Psoas muscle (tissue), 8 donors: ENCODE data around the gene GMPS. TPM values are rescaled to one million over a fixed set of nuclear protein-coding genes. Genes with fewer than 3 reads are reported as not detected.

ENCODE experiments used
- ATAC-seq, 4 donors: fragments of 200-7000 bp; cut with Tn5 transposase; one replicate each; pipeline ENCODE4 v1.9.1; 2020; ENCODE audit warnings: moderate library complexity in 3 of 4, mild to moderate bottlenecking in 2 of 4
- DNase-seq, 2 donors: peaks; one replicate each; pipeline ENCODE4 v3.0.0-alpha.2; 2020
- H3K27ac ChIP-seq: fragments of 200-600 bp; one replicate; pipeline ENCODE4 v1.8.0; 2022
- H3K27me3 ChIP-seq, 3 donors: fragments of 200-600 bp in 1 of 3; one replicate each; pipeline versions ENCODE4 v1.6.1 to v1.8.0; 2013 to 2022; ENCODE audit warnings: low read length in 2 of 3, mild to moderate bottlenecking in 2 of 3, moderate library complexity in 1 of 3; ENCODE audit not compliant: insufficient read depth in 3 of 3
- H3K36me3 ChIP-seq, 2 donors: fragments of 200-600 bp in 1 of 2; one replicate each; pipeline versions ENCODE4 v1.6.1 to v1.8.0; 2013 to 2022; ENCODE audit warnings: low read depth in 1 of 2, mild to moderate bottlenecking in 1 of 2, moderate library complexity in 1 of 2; ENCODE audit not compliant: insufficient read depth in 1 of 2
- H3K4me1 ChIP-seq: fragments of 200-600 bp; one replicate; pipeline ENCODE4 v1.8.0; 2022
- H3K4me3 ChIP-seq: fragments of 200-600 bp; one replicate; pipeline ENCODE4 v1.8.0; 2022; ENCODE audit warnings: mild to moderate bottlenecking
- H3K9me3 ChIP-seq: fragments of 200-600 bp; one replicate; pipeline ENCODE4 v1.8.0; 2022
- WGBS, 3 donors: extraction: QIAGEN DNeasy Blood & Tissue Kit; methylation state at CpG; one replicate each; pipeline versions ENCODE4 v1.1.6 to v1.1.7; 2013; 5-methylcytosine and 5-hydroxymethylcytosine counted together
- intact Hi-C, 2 donors: fragments of 100-400 bp; cut with DNase I; formaldehyde crosslinking; loops; one replicate each; pipeline versions ENCODE4 v1.11.0 to v1.14.2; 2022
- polyA plus RNA-seq, 3 donors: library from polyadenylated mRNA; stranded (reverse); fragments of 200-250 nt; gene quantifications; one replicate each; pipeline ENCODE4 v1.2.3, GENCODE V29; 2013
- total RNA-seq, 4 donors: library from RNA; stranded (reverse); fragmentation: NEBNext Ultra II Directional in 2 of 4; extraction: Animal tissue kit (Norgen Biotek cat#: 25700) in 2 of 4; gene quantifications; one replicate each; pipeline versions ENCODE4 v1.2.1 to v1.2.4, GENCODE V29; 2021 to 2023
- TF ChIP-seq, protein P1 (sequence below): fragments of 200-600 bp; IDR thresholded peaks from one replicate; pipeline ENCODE4 v1.8.0; 2022; ENCODE audit warnings: antibody characterized with exemption
- donor health status: healthy with polysubstance abuse.
- donor health status: DM: no; HTN: no; CAD: no; lungs with moderate emphysema.
- donor health status: Bipolar disorder and iron deficiency.
- donor health status: healthy.
- donor health status: DM: yes; HTN: yes; CAD: no.
- donor health status: DM: no; HTN: no; CAD: no.
- donor health status: DM: no; HTN: no; CAD: no.
- donor health status: DM: yes; HTN: yes; CAD: no.

Gene GMPS
- total and polyA plus RNA-seq, 7 donors = 20.8 to 31.3 (median 27.8) TPM

DNA sequence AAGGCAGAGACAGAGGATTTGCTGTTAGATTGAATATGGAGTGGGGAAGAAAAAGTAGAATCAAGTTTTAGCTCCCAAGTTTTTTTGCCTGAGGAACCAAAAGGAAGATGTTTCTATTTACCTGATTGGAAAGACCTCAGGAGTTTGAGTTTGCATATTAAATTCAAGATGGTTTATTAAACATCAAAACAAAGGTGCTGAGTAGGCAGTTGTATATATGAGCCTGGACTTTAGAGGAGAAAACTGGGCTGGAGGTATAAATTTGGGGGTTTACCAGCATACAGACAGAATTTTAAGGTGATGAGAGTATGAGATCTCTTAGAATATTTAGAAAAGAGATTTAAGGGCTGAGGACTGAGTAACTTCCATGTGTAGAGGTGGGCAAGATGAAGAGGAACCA, 38.2 kb downstream of the GMPS start:
- TF ChIP-seq, protein P1, sequence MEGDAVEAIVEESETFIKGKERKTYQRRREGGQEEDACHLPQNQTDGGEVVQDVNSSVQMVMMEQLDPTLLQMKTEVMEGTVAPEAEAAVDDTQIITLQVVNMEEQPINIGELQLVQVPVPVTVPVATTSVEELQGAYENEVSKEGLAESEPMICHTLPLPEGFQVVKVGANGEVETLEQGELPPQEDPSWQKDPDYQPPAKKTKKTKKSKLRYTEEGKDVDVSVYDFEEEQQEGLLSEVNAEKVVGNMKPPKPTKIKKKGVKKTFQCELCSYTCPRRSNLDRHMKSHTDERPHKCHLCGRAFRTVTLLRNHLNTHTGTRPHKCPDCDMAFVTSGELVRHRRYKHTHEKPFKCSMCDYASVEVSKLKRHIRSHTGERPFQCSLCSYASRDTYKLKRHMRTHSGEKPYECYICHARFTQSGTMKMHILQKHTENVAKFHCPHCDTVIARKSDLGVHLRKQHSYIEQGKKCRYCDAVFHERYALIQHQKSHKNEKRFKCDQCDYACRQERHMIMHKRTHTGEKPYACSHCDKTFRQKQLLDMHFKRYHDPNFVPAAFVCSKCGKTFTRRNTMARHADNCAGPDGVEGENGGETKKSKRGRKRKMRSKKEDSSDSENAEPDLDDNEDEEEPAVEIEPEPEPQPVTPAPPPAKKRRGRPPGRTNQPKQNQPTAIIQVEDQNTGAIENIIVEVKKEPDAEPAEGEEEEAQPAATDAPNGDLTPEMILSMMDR = no peak
- no peak for DNase-seq
- no peak overlapping the region for H3K4me3 ChIP-seq
- intact Hi-C loops = no loop called here
- H3K27me3 ChIP-seq = no peaks in the 10 kb centered on the region
- no peak for ATAC-seq
- peaks cover 7% of the 10 kb centered on the region for H3K4me1 ChIP-seq
- H3K9me3 ChIP-seq = no peaks in the 10 kb centered on the region
- H3K27ac ChIP-seq = no peak overlapping the region
- peaks cover 2 to 75% of the 10 kb centered on the region in 2 donors for H3K36me3 ChIP-seq

- Histone ChIP-seq H3K4me1 (peaks cover 7% of the 10 kb centered on the region), H3K4me3 (no peak overlapping the region), H3K9me3 (no peaks in the 10 kb centered on the region), H3K27me3 (no peaks in the 10 kb centered on the region), H3K36me3 (peaks cover 9 to 78% of the 10 kb centered on the region in 2 donors), H3K27ac (no peak overlapping the region)
- intact Hi-C loops = loop anchor here in 1 of 2 donors (10.0 kb wide), 1 partner anchor 1363 kb away; no protein-coding TSS in a partner anchor
- TF ChIP-seq, protein P1 = no peak
- ATAC-seq = no peak
- no peak for DNase-seq
Observed at GRCh38 chr3:155912090-155912489, 41.6 kb downstream of the GMPS start.

DNA sequence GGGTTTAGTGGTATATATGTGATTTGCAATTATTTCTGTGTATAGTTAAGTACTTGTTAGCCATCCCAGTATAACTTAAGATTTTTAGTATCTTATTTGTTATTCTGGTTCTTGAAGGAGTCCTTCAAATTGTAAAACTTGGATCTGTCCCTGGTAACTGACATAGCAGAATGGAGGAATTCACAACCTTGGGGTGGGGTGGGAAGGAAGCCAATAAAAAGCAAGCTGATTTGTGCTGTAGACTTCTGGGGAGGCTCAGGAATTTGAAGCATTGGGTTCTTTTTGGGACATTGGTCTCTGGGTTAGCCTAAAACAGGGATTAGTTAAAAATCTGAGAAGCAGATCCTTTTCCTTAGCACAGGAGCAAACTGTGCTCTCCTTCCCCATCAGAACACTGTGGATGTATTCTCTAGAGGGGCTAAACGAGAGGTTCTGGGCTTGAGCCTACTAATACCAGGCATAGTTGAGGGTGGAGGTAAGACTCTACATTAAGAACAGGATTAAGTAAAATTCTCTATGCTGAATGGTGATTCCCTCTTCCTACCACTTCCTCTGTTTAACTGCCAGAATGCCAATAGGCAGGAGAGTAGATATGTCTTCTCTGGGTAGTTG, 42.2 kb downstream of the GMPS start:
- DNase-seq (no peak), ATAC-seq (peak in 3 of 4 donors; percentile 21 to 46 (median 26))
- WGBS, 3 donors = 24 to 43% (median 40%) methylated on average over 1 of the region's 1 CpG
- TF ChIP-seq, protein P1 = no peak
- H3K27me3 ChIP-seq = no peaks in the 10 kb centered on the region
- peak overlapping the region; percentile 14 for H3K27ac ChIP-seq
- peaks cover 9 to 78% of the 10 kb centered on the region in 2 donors for H3K36me3 ChIP-seq
- H3K4me3 ChIP-seq = no peak overlapping the region
- H3K9me3 ChIP-seq = no peaks in the 10 kb centered on the region
- intact Hi-C loops = loop anchor here in 1 of 2 donors (10.0 kb wide), 1 partner anchor 1362 kb away; no protein-coding TSS in a partner anchor
- H3K4me1 ChIP-seq = peaks cover 7% of the 10 kb centered on the region

DNA sequence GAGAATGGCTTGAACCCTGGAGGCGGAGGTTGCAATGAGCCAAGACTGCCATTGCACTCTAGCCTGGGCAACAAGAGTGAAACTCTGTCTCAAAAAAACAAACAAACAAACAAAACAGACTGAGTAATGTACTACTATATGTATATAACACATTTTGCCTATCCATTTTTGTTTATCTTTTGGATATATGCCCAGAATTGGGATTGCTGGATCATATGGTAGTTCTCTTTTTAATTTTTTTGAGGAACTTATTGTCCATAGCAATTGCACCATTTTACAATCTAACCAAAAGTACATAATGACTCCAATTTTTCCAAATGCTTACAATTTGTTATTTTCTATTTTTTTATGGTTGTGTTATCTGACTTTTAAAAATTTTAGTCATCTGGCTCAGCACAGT, 47.3 kb downstream of the GMPS start:
- H3K27me3 ChIP-seq = no peaks in the 10 kb centered on the region
- H3K4me1 ChIP-seq = peaks cover 5% of the 10 kb centered on the region
- TF ChIP-seq, protein P1 = no peak
- no peaks in the 10 kb centered on the region for H3K9me3 ChIP-seq
- intact Hi-C loops = loop anchor here in 1 of 2 donors (10.0 kb wide), 1 partner anchor 1357 kb away; no protein-coding TSS in a partner anchor
- 98 to 100% (median 100%) methylated on average over 1 of the region's 1 CpG for WGBS, 3 donors
- H3K4me3 ChIP-seq = no peak overlapping the region
- peaks cover 7 to 72% of the 10 kb centered on the region in 2 donors for H3K36me3 ChIP-seq
- no peak overlapping the region for H3K27ac ChIP-seq
- no peak for DNase-seq
- no peak for ATAC-seq

DNA sequence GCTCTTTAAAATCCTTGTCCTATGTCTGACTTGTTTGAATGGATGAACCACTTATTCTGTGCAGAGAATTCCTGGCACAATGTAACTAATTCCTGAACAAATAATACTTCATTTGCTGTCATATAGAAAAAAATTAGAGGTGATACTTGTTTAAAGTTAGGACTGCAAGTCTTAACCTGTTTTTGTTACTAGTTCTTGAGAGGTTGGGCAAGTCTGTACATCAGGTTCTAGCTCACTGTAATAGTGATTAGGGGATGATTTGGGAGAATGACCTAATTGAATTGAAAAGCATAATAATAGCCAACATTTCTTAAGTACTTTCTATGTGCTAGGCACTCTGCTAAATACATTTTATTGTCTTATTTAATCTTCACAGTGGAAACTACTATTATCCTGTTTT, 49.3 kb downstream of the GMPS start:
- Histone ChIP-seq H3K27ac (no peak overlapping the region), H3K27me3 (no peaks in the 10 kb centered on the region), H3K4me3 (no peak overlapping the region), H3K36me3 (peaks cover 7 to 80% of the 10 kb centered on the region in 2 donors), H3K4me1 (no peaks in the 10 kb centered on the region), H3K9me3 (no peaks in the 10 kb centered on the region)
- DNase-seq (no peak), ATAC-seq (no peak)
- intact Hi-C loops = loop anchor here in 1 of 2 donors (10.0 kb wide), 1 partner anchor 1355 kb away; no protein-coding TSS in a partner anchor
- TF ChIP-seq, protein P1 = no peak
